ENCODE measurements around the gene SEC14L1. TPM values are rescaled to one million over a fixed set of nuclear protein-coding genes. Genes with fewer than 3 reads are reported as not detected.
"Not testable (repeated sequence)": the region's sequence is repeated elsewhere in the genome, so short reads cannot be mapped to it uniquely, and the experiment has no call there.

SEC14L1 gene
- total RNA-seq, 2 donors from 2014 or later, result 96.6 to 140 TPM

DNA sequence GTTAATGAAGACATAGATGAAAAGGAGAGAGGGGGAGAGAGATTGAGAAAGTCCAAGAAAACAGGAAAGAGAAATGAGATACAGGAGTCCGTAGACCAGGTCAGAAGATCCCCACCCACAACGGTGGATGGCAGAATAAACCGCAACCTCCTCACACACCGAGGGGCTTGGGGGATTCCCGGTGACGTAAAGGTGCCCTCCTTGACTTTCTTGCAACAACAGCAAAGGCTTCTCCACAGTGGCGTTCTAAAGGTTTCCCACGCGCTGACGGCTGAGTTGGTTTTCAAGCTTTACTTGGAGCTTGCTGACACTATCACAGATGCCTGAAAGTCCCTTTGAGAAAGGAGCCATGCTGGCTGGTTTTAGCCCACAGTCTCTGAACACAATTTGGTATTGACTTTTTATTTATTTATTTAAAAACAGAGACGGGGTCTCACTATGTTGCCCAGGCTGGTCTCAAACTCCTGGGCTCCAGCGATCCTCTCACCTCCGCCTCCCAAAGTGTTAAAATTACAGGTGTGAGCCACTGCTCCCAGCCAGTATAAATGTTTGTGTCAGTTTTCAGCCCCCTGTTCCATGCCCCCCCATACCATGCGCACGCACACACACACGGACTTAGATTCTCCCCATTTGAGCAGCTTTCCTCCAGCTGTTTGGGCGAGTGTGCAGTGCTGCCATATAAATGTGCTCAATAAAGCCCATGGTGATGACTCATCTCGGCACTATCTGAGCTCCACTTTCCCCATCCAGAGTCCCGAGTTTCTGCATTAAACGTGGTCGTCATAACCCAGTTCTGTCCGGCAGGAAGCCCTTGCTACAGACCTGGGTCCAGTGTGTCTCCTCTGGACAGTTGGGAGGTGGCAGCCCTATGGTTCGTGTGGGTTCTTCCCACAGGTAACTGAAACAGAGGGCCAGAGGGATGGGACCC, 33.0 kb upstream of the SEC14L1 start:
- DNase-seq (peak; percentile 16 to 64 (median 25)), ATAC-seq (peak; percentile 91)
- no peaks in the 10 kb centered on the region for H3K36me3 Mint-ChIP-seq (ENCODE audit: low read depth)
- peak overlapping the region; percentile 96 for H3K27ac Mint-ChIP-seq
- H3K4me1 Mint-ChIP-seq, result peaks cover 22% of the 10 kb centered on the region
- no peaks in the 10 kb centered on the region for H3K9me3 ChIP-seq (ENCODE audit: control insufficient read depth, low read length, poor library complexity, severe bottlenecking)
- H3K4me3 Mint-ChIP-seq, result peak overlapping the region; percentile 84
- no peaks in the 10 kb centered on the region for H3K27me3 Mint-ChIP-seq

DNA sequence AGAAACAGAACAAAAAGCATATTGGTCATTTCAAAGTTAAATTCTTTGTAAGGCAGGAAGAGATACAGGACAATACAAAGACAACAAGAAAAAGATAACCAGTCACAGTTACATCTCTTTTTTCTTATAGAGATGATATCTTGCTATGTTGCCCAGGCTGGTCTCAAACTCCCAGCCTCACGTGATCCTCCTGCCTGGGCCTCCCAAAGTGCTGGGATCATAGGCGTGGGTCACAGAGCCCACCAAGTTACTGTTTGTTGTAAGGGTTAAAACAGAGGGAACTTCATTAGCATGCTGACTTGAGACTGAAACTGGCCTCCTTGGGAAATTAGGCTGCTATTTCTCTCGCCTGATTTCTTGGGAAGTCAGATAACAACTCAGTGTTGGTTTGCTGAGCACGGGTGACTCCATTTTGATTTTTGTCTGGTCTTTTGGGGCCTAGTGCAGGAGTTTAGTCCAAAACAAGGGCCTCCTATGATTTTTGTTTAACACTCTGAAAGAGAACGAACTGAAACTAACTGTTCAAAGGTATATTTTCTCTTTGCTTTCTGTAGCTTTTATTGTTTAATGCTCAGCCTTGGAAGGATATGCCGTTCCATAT, 31.5 kb upstream of the SEC14L1 start:
- ATAC-seq (no peak), DNase-seq (no peak)
- Mint-ChIP-seq H3K27ac (peak overlapping the region; percentile 96), H3K27me3 (no peaks in the 10 kb centered on the region), H3K4me1 (peaks cover 19% of the 10 kb centered on the region), H3K36me3 (ENCODE audit: low read depth) (no peaks in the 10 kb centered on the region), H3K4me3 (no peak overlapping the region)
- H3K9me3 ChIP-seq (ENCODE audit: control insufficient read depth, low read length, poor library complexity, severe bottlenecking), result no peaks in the 10 kb centered on the region

DNA sequence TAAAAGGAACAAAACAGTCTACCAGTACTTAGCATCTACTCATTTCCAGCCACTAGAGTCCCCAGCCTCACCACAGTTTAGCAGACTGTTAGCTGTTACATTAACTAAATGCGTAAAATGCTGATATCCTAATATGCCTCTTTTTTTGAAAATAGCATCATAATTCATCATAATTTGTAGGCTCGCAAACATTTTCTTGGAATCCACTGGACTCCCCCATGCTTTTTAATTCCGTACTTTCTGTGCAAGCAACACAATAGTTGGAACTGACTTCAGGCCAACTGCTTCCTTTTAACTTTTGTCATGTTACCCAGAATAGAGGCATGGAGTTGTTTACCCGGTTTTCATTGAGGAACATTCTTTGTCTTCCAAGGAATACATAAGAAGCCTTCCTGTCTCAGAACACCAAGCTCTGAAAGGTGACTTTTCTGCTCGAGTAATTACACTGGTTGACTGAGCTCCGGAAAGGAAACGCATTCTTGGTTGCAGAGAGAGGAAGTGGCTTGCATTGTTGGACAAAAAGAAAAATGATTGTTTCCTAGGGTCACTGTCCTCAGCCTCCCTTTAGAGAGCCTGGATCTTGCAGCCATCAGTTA, 30.9 kb upstream of the SEC14L1 start:
- Mint-ChIP-seq H3K4me3 (no peak overlapping the region), H3K4me1 (peaks cover 19% of the 10 kb centered on the region), H3K27me3 (no peaks in the 10 kb centered on the region), H3K27ac (peak overlapping the region; percentile 96), H3K36me3 (ENCODE audit: low read depth) (no peaks in the 10 kb centered on the region)
- DNase-seq (no peak), ATAC-seq (no peak)
- H3K9me3 ChIP-seq (ENCODE audit: control insufficient read depth, low read length, poor library complexity, severe bottlenecking), result no peaks in the 10 kb centered on the region

DNA sequence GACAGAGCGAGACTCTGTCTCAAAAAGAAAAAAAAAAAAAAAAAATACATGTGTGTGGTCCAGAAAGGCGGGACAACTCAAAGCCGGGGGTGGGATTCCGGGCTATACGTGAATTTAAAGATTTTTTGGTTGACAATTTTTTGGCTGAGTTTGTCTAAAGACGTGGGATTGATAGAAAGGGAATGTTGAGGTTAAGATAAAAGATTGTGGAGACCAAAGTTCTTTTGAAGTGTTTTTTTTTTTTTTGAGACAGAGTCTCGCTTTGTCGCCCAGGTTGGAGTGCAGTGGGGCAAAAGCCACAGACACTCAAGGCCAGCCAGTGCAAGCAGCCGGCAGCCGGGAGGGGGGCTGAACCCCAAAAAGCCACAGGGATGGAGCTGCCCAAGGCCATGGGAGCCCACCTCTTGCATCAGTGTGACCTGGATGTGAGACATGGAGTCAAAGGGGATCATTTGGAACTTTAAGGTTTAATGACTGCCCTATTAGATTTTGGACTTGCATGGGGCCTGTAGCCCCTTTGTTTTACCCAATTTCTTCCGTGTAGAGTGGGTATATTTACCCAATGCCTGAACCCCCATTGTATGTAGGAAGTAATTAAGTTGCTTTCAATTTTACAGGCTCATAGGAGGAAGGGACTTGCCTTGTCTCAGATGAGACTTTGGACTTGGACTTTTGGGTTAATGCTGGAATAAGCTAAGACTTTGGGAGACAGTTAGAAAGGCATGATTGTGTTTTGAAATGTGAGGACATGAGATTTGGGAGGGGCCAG, 29.4 kb upstream of the SEC14L1 start:
- H3K36me3 Mint-ChIP-seq (ENCODE audit: low read depth); ATAC-seq; DNase-seq; H3K27me3 Mint-ChIP-seq; H3K9me3 ChIP-seq (ENCODE audit: control insufficient read depth, low read length, poor library complexity, severe bottlenecking); H3K4me3 Mint-ChIP-seq: not testable (repeated sequence)
- H3K27ac Mint-ChIP-seq, result peak overlapping the region; percentile 45
- H3K4me1 Mint-ChIP-seq, result peaks cover 15% of the 10 kb centered on the region

DNA sequence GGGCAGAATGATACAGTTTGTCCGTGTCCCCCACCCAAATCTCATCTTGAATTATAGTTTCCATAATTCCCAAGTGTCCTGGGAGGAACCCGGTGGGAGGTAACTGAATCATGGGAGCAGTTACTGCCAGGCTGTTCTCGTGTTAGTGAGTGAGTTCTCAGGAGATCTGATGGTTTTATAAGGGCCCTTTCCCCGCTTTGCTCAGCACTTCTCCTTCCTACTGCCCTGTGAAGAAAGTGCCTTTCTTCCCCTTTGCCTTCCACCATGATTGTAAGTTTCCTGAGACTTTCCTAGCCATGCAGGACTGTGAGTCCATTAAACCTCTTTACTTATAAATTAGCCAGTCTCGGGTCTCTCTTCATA, 28.9 kb upstream of the SEC14L1 start:
- no peaks in the 10 kb centered on the region for H3K9me3 ChIP-seq (ENCODE audit: control insufficient read depth, low read length, poor library complexity, severe bottlenecking)
- no peak overlapping the region for H3K4me3 Mint-ChIP-seq
- H3K4me1 Mint-ChIP-seq, result peaks cover 13% of the 10 kb centered on the region
- ATAC-seq (no peak), DNase-seq (no peak)
- H3K27ac Mint-ChIP-seq, result peak overlapping the region; percentile 45
- H3K36me3 Mint-ChIP-seq (ENCODE audit: low read depth), result no peaks in the 10 kb centered on the region
- no peaks in the 10 kb centered on the region for H3K27me3 Mint-ChIP-seq

DNA sequence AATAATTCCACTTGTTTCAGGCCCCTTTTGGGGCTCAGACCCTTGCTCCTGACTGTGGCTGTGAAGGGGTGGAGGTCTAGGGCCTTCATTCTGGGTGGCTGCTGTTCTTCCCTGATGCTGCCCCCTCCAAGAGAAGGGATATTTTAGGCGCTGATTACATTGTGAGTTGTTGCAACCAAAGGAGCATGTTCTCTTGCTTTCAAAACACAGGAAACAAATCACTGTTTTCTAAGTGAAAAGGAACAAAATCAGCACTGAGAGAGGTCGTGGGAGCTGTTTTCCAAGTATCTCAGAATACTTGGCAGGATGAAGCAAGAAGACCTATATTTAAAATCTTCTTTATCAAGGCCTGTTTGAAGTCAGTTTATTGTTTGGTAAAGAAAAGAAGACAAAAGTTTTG, 25.3 kb upstream of the SEC14L1 start:
- no peak for ATAC-seq
- no peaks in the 10 kb centered on the region for H3K36me3 Mint-ChIP-seq (ENCODE audit: low read depth)
- H3K27ac Mint-ChIP-seq, result peak overlapping the region; percentile 37
- H3K9me3 ChIP-seq (ENCODE audit: control insufficient read depth, low read length, poor library complexity, severe bottlenecking), result no peaks in the 10 kb centered on the region
- H3K4me3 Mint-ChIP-seq, result no peak overlapping the region
- H3K27me3 Mint-ChIP-seq, result no peaks in the 10 kb centered on the region
- H3K4me1 Mint-ChIP-seq, result peaks cover 2% of the 10 kb centered on the region
- no peak for DNase-seq

DNA sequence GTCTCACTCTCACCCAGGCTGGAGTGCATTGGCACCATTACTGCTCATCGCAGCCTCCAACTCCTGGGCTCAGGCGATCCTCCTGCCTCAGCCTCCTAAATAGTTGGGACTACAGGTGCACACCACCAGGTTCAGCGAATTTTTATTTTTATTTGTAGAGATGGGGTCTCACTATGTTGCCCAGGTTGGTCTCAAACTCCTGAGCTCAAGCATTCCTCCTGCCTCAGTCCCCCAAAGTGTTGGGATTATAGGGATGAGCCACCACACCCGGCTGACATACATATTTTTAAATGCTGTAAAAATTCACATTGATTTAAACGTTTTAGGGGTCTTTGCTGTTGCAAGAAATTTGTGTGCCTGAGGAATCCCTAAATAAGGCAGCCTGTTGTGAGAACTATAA, 24.8 kb upstream of the SEC14L1 start:
- no peaks in the 10 kb centered on the region for H3K9me3 ChIP-seq (ENCODE audit: control insufficient read depth, low read length, poor library complexity, severe bottlenecking)
- H3K4me3 Mint-ChIP-seq, result no peak overlapping the region
- peaks cover 2% of the 10 kb centered on the region for H3K4me1 Mint-ChIP-seq
- ATAC-seq (no peak), DNase-seq (no peak)
- H3K27ac Mint-ChIP-seq, result peak overlapping the region; percentile 37
- H3K36me3 Mint-ChIP-seq (ENCODE audit: low read depth), result no peaks in the 10 kb centered on the region
- H3K27me3 Mint-ChIP-seq, result no peaks in the 10 kb centered on the region

DNA sequence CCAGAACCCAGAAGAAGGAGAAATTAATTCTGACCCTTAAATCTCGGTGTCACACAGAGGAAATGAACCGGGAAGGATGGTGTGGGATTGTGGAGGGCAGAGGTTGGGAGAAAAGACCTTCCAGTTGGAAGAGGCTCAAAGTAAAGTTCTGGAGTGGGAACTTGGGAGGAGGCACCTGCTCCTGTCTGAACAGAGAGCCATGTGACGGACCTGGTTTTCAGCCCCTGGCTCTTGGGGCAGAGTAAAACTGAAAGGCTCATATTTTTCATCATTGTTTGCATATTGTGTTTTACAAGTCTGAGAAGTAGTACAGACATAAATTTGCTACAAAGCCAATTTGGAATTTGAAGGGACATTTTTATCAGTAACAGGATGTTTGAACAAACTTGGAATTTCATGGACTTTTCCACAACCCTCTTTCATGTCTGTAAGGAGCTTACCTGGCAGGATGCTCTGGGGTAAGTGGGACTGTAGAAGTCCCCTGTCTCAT, 24.4 kb upstream of the SEC14L1 start:
- ATAC-seq, result no peak

DNA sequence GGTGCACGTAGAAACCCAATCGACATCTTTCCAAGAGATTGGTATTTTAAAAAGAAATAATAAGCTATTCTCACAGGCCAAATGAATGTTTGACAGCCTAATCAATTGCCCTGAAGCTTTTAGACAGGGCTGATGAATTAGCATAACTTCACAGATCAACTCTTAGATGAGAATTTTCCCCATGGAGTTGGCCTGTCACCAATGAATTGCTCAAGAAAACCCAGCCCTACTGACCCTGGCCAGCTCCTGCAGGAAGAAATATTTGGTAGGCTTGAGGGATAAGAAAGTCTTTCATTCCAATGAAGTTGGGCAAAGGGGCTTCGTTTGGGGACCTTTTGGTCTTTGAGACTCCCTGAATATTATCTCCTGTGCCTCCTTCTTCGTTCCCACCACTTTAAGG, 23.4 kb upstream of the SEC14L1 start:
- H3K4me1 Mint-ChIP-seq, result no peaks in the 10 kb centered on the region
- H3K36me3 Mint-ChIP-seq (ENCODE audit: low read depth), result no peaks in the 10 kb centered on the region
- DNase-seq (no peak), ATAC-seq (no peak)
- H3K9me3 ChIP-seq (ENCODE audit: control insufficient read depth, low read length, poor library complexity, severe bottlenecking), result no peaks in the 10 kb centered on the region
- no peaks in the 10 kb centered on the region for H3K27me3 Mint-ChIP-seq
- no peak overlapping the region for H3K27ac Mint-ChIP-seq
- H3K4me3 Mint-ChIP-seq, result no peak overlapping the region

More for the DNA sequence above, 24.4 kb upstream of the SEC14L1 start:
- H3K36me3 Mint-ChIP-seq (ENCODE audit: low read depth), result no peaks in the 10 kb centered on the region
- no peaks in the 10 kb centered on the region for H3K9me3 ChIP-seq (ENCODE audit: control insufficient read depth, low read length, poor library complexity, severe bottlenecking)
- no peaks in the 10 kb centered on the region for H3K27me3 Mint-ChIP-seq
- H3K27ac Mint-ChIP-seq, result peak overlapping the region; percentile 37
- no peak for DNase-seq
- peaks cover 2% of the 10 kb centered on the region for H3K4me1 Mint-ChIP-seq
- no peak overlapping the region for H3K4me3 Mint-ChIP-seq

DNA sequence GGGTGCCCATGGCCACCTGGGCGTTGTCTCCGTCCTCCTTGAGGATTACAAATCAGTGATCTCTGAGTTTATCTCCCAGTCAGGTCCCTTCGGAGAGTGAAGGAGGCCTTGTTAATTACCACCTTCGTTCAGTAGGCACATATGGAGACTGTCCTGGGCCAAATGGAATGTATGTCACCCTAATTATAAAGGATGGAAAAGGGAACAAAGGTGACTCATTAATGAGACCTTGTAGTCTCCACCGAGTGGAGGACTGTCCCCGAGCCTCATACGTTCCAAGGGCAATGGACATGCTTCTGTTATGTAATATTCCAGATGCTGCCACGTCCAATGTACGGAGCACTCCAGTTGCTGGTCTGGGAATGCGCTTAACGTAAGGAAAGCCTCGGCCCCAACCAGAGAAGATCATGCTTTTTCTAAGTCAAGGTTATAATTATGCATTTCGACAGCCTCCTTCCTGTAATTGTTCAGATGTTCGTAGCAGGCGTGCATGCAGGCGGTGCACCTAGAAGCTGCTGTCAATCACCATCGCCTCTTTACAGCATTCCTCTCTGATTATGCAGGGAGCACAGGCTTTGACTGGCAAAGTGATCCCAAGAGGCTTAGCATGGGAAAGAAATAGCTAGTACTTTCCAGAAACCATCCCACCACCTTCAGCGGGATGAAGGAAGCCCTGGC, 22.4 kb upstream of the SEC14L1 start:
- H3K9me3 ChIP-seq (ENCODE audit: control insufficient read depth, low read length, poor library complexity, severe bottlenecking), result no peaks in the 10 kb centered on the region
- no peaks in the 10 kb centered on the region for H3K4me1 Mint-ChIP-seq
- no peak overlapping the region for H3K27ac Mint-ChIP-seq
- ATAC-seq (no peak), DNase-seq (no peak)
- H3K4me3 Mint-ChIP-seq, result no peak overlapping the region
- no peaks in the 10 kb centered on the region for H3K36me3 Mint-ChIP-seq (ENCODE audit: low read depth)
- no peaks in the 10 kb centered on the region for H3K27me3 Mint-ChIP-seq

DNA sequence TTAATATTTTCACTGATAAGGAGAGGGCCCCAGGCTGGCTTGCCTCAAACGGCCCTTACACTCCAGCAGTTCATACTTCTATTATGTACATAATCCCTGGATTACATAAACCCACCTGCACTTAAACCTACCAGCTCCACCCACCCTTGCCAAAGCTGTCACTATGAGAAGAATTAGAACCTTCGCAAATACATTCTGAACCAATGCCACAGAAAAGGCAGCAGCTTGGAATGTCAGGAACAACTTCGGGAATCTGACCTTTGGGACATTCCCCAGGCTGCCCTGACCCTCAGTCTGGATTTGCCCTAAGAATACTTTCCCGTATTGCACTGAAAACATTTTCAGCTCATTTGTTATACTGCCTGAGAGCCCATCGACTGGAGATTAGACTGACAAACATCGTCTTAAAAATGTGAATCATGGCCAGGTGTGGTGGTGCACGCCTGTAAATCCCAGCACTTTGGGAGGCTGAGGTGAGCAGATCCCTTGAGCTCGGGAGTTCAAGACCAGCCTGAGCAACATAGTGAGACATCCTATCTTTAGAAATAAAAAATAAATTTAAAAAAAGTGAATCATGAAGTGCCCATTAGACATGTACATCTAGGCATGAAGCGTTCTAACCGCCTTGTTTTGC, 21.0 kb upstream of the SEC14L1 start:
- Mint-ChIP-seq H3K27me3 (no peaks in the 10 kb centered on the region), H3K36me3 (ENCODE audit: low read depth) (no peaks in the 10 kb centered on the region), H3K4me1 (no peaks in the 10 kb centered on the region), H3K27ac (no peak overlapping the region), H3K4me3 (no peak overlapping the region)
- DNase-seq, result no peak
- H3K9me3 ChIP-seq (ENCODE audit: control insufficient read depth, low read length, poor library complexity, severe bottlenecking), result no peaks in the 10 kb centered on the region
- ATAC-seq, result no peak

DNA sequence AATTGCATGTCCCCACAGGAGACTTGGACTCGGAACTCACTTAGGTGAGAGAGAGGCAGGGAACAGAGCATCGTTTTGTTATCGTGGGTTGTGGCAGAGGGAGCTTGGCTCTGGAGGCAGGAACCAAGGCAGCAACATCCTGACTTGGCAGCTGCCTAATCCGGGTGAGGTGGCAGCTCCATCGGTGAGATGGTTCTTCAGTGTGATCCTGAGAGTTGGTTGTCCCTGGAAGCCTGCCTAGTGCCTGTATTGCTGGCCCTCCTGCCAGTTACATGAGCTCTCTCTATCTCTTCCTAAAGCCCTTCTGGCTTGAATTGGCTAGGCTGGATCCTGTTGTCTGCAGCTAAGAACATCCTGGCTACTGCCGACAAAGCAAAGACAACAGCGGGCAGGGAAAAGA, 19.9 kb upstream of the SEC14L1 start:
- H3K4me3 Mint-ChIP-seq, result no peak overlapping the region
- H3K9me3 ChIP-seq (ENCODE audit: control insufficient read depth, low read length, poor library complexity, severe bottlenecking), result no peaks in the 10 kb centered on the region
- DNase-seq, result no peak
- ATAC-seq, result no peak
- no peaks in the 10 kb centered on the region for H3K27me3 Mint-ChIP-seq
- H3K4me1 Mint-ChIP-seq, result no peaks in the 10 kb centered on the region
- H3K27ac Mint-ChIP-seq, result no peak overlapping the region
- no peaks in the 10 kb centered on the region for H3K36me3 Mint-ChIP-seq (ENCODE audit: low read depth)

All from T-helper 17 cell (primary cell).